ENCODE measurements around the gene FAM53A.

Gene FAM53A

GRCh38 chr4:1599026-1599481 lies 85.1 kb downstream of the FAM53A start:
- TF ChIP-seq, protein P1, sequence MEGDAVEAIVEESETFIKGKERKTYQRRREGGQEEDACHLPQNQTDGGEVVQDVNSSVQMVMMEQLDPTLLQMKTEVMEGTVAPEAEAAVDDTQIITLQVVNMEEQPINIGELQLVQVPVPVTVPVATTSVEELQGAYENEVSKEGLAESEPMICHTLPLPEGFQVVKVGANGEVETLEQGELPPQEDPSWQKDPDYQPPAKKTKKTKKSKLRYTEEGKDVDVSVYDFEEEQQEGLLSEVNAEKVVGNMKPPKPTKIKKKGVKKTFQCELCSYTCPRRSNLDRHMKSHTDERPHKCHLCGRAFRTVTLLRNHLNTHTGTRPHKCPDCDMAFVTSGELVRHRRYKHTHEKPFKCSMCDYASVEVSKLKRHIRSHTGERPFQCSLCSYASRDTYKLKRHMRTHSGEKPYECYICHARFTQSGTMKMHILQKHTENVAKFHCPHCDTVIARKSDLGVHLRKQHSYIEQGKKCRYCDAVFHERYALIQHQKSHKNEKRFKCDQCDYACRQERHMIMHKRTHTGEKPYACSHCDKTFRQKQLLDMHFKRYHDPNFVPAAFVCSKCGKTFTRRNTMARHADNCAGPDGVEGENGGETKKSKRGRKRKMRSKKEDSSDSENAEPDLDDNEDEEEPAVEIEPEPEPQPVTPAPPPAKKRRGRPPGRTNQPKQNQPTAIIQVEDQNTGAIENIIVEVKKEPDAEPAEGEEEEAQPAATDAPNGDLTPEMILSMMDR (IDR thresholded peaks at IDR 0.05; ENCODE audit: borderline replicate concordance, insufficient read depth, low read depth, low read length), result no peak

GRCh38 chr4:1598206-1599025 lies 85.7 kb downstream of the FAM53A start:
- no peak overlapping the region for H3K4me3 ChIP-seq (ENCODE audit: low read depth, low read length)
- TF ChIP-seq, protein P1 (IDR thresholded peaks at IDR 0.05; ENCODE audit: borderline replicate concordance, insufficient read depth, low read depth, low read length), result no peak

More at GRCh38 chr4:1599026-1599481, 85.1 kb downstream of the FAM53A start:
- no peak overlapping the region for H3K4me3 ChIP-seq (ENCODE audit: low read depth, low read length)

- TF ChIP-seq, protein P1 (IDR thresholded peaks at IDR 0.05; ENCODE audit: borderline replicate concordance, insufficient read depth, low read depth, low read length), result no peak
- no peak overlapping the region for H3K4me3 ChIP-seq (ENCODE audit: low read depth, low read length)
Measured at GRCh38 chr4:1597021-1597931, 86.8 kb downstream of the FAM53A start.

GRCh38 chr4:1596393-1596792 lies 87.7 kb downstream of the FAM53A start:
- H3K4me3 ChIP-seq (ENCODE audit: low read depth, low read length), result no peak overlapping the region
- TF ChIP-seq, protein P1 (IDR thresholded peaks at IDR 0.05; ENCODE audit: borderline replicate concordance, insufficient read depth, low read depth, low read length), result no peak

GRCh38 chr4:1595789-1596325 lies 88.3 kb downstream of the FAM53A start:
- TF ChIP-seq, protein P1 (IDR thresholded peaks at IDR 0.05; ENCODE audit: borderline replicate concordance, insufficient read depth, low read depth, low read length), result no peak
- no peak overlapping the region for H3K4me3 ChIP-seq (ENCODE audit: low read depth, low read length)

DNA sequence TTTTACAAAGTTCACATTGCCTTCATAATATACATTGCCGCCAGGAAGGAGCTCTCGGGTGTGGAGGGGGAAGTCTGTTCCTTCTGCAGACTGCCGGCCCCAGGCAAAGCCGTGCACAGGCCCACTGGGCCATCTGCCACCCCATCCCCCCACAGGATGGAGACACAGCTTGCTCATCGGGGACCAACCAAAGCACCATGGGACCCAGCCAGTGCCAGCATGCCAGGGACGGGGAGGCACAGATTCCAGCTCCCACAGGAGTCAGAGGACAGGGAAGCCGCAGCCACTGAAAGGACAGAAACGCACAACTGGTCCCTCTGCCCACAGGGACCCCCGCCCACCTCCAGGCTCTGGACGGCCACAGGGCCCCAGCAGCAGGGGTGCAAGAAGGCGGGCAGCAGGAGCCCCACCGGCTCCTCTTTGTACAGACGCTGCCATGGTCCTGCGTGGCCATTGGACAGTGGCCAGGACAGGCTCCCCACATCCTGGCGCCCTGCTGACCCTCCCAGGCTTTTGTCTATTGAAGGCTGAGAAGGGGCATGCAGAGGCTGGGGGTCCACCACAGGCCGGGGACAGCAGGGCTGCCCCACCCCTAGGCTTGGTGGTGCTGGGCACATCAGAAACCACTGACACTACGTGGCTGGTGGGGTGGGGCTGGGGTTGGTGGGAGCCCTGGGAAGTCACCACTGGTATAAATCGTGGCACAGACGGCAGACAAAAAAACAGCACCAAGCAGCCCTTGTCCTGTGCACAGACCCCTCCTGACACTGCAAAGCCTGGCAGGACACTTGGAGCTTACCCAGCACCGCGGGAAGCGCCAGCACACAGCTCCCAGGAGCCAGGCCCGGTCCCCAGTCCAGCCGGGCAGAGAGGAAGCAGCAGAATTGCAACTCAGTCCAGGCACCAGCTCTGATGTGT lies 89.0 kb downstream of the FAM53A start:
- TF ChIP-seq, protein P1 (IDR thresholded peaks at IDR 0.05; ENCODE audit: borderline replicate concordance, insufficient read depth, low read depth, low read length), result no peak
- H3K4me3 ChIP-seq (ENCODE audit: low read depth, low read length), result no peak overlapping the region

Measured in GM12875 (cell line).